HG03280 (cell line): ENCODE measurements around the gene IGF2BP3.

Experiments used
- ATAC-seq: cut with Tn5 transposase; IDR thresholded peaks from one replicate; pipeline ENCODE4 v1.9.1; 2021; ENCODE audit warnings: mild to moderate bottlenecking, moderate library complexity; ENCODE audit not compliant: unreplicated experiment

IGF2BP3 gene

DNA sequence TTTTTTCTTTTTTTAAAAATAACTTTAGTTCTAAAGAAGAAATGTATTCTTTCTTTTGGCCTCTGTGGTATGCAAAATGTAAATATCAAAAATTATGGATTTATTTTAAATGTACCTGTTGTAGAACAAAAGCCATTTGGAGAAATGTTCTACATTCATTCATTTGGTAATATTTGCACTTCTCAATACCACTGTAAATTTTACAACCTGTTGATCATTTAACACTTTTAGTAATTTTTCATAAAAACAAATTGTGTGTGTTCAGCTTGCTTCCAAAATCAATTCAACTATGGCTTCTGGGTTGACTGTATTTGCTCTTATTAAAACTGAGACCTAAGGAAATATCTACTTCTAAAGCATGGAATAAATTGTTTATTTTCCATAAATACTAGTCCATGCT, 2.3 kb upstream of the IGF2BP3 start:
- no peak for ATAC-seq

DNA sequence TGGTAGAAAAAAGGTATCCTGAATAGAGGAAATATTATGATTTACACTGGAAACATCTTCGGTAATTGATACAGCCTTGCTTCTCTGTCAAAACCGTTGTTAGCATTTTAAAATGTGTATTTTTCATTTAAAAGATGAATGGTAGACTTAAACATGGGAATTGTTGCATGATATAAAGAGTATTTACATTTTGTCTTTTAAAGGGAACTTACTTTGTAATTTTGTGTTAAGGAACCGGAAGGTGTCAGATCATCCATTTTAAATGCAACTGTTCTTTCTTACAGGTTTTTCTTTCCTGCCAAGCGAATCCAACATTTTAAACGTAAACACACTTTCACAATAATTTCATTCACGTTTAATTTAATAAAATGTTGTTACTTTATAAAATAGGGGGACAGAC, 1.8 kb upstream of the IGF2BP3 start:
- no peak for ATAC-seq

DNA sequence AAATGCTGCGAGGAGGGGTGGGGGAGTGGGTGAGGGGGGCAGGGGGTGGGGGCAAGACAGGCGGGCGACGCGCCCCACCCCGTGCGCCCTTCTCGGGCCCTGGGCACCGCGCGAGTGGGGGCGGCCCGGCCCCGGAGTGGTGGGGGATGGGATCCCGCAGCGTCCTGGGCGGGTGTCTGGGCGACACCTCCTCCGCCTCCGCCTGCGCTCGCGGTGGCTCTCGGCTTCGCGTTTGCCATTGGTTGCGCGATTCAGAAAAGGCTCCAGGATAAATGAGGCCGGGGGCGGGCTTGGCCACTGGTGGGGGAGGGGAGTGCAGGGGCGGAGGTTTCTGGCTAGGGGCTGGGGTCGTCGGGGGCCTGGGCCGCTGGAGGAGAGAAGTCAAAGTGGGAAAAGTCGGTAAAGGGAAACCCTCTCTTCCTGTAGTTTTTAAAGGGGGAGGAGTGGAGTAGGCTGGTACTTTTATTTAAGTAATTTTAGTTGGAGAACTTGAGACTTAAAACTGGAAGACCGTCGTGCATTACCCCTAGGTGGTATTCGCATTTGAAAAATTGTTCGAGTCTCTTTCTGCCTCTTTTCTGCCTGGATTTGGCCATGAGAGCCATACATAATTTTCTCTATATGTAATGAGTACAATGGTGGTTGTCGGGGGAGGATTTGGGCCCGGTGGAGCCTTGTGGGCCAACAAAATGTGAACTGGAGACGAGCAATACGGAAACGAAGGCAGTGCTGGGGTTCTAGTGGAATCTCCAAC, 992 bp upstream of the IGF2BP3 start:
- peak; percentile 35 for ATAC-seq

DNA sequence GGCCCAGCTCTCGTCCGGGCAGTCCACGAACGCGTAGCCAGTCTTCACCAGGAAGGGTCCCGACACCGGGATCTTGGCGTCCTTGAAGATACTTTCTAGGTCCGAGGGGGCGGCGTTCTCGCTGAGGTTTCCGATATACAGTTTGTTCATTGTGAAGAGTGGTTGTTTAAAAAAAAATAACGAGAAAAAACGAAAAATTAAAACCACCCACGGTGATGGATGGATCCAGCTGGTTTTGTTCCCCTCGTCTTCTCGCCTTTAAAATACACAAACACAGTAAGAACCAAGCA, 385 bp downstream of the IGF2BP3 start:
- no peak for ATAC-seq

DNA sequence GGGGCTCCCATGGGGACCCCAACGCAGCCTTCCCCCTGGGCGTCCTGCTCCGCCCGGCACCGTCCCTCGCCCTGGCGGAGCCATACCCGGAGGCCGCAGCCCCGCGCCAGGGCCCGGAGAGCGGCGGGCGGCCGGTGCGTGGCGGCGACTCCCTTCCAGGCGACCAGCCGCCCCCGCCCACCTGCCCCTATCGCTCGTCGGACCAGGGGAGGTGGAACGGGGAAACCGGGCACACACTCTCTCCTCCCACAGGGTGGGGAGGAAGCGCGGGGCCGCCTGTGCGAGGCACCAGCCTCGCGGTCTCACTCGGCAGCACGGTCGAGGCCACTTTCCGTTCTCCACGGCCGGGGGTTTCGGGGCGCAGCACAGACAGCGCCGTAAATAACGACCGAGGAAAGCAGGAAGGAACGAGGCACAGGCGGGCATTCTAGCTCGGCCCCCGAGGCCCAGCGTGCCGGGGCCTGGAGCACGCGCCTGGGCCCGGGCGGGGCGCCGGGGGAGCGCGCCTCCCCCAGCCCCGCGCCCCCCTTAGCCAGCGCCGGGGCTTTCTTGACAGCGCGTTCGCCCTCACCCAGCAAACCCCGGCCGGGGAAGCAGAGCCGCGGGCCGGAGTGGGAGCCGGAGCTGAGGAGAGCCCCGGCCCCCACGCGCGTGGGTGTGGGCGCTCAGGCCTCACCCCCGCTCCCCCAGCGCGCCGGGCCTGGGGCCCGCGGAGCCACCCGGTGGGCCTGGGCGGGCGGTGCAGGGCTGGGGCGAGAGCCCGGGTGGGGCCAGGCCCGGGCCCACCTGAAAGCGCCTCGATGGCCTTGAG, 936 bp downstream of the IGF2BP3 start:
- no peak for ATAC-seq

DNA sequence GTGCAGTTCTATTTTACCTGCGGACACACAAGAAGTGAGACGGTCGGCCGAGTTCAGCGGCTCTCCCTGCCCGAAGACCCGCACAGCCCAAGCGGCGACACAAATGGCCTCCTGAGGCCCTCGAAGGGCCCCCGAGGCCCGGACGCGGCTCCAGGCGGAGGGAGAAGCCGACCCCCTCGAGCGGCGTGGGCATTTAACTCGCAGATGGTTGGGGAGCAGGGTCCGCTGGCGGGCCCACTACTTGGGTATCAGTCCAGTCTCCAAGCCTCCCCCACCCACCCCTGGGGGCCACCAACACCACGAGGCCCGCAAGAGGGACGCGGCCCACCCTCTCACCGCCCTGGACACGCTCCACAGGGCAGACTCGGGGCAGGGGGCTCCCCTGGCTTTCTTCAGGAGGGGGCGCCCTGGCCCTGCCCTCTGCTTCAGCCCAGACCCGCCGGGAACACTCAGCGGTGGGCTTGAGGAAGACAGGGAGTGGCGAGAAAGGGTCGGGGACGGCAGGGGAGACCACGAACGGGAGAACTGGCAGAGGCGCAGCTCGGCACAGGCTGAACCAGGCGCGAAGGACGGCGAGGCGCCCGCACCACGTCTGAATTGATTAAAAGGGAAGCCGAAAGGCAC, 1.7 kb downstream of the IGF2BP3 start:
- no peak for ATAC-seq

DNA sequence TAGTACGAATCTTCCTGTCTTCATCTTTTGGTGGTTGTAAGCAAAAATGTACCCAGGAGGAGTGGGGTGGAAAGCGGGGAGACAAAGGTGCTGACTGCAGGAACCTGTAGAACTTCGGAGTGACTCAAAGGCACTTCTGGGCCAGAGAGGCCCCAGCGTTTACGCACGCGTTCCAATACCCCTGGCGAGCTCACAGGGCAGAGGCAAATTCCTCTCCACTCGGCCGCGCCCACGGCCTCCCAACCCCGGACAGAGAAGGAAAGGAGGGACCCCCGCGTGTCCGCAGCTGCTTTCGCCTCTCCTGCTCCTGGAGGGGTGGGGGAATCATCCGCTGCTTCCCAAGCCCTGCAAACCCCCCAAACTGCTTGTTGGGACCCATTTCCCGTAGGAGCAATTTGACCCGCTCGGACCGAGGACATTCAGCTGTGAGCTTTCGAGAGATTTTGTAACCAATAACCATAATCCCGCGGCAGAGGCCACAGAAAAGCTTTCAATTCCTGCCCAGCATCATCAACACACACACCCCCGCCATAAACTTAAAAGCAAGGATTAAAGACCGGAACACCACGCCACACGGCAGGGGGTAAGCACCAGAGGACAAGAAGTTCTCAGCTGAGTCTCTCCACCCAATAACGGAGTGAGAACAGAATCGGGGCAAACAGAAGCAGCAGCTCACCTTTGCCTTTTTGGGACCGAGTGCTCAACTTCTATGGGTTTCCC, 2.3 kb downstream of the IGF2BP3 start:
- ATAC-seq: no peak

DNA sequence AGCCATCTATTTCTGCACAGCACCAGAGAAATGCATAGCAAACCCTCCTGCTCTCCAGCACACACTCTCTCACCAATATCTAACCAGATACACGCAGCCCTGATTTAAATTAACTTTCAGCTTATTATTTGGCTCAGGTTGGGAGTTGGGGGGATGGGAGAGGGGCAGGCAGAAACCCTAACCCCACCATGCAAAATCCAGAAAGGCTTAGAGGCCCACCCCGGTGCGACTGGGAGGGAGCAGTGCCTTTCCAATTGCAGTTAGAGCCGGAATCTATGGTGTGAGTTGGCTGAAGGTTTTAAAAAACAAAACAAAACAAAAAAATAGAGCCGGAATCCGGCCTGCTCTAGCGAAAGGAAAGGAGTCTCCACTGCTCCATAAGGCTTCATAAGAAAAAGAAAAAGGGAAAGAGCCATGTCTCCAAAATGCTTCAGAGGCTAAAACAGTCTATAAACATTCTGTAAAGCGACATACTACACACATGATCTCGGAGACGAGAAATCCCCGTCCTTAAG, 2.9 kb downstream of the IGF2BP3 start:
- no peak for ATAC-seq

DNA sequence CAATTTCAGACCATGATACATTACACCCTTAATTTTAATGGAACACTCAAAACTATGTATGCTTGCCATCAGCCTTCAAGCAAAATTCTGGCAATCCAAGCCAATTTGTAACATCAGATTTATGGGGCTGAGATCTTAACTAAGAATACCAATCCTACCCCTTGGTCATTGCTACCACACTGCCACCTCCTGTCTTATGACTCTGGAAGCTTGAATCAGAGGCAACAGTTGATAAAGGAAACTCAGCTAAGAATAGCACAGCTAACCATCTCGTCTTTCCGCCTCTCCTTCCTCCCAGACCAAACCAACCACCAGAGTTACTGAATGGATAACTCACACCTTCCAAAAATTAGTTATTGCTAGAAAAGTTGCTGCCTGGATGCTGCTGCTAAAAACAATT, 7.4 kb downstream of the IGF2BP3 start:
- no peak for ATAC-seq

DNA sequence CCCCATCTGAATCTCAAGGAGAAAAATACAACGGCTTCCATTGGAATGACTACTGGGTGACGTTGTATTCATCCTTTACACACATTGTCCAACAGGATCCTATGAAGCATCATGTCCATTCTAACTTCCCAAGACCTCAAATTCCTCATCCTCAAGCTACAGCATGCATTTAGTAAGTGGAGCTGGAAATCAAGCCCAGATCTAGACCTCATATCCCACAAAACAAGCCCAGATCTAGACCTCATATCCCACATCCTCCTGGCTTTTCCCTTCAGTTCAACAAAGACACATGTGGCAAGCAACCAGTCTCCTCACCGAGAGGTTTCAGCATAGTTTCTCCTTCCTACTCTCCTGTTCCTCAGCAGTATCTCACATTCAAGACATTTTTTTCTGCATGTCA, 12.2 kb downstream of the IGF2BP3 start:
- no peak for ATAC-seq

DNA sequence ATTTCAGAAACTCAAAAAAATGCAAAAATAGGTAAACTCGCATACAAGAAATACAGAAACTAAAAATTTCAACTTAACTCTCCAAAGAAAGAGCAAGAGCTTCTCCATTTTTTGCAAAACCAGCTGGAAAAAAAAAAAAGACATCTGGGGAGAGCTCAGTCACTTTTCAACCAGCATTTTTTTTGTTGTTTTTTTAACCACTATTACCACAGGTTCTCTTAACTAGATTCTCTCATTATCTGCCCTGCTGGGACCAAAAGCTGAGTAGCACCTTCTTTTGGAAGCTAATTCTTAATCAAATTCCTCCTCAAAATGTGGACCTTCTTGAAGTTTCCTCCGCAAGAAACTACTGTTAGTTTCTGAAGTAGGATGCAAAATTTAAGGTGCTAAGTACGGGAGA, 14.2 kb downstream of the IGF2BP3 start:
- ATAC-seq: no peak

DNA sequence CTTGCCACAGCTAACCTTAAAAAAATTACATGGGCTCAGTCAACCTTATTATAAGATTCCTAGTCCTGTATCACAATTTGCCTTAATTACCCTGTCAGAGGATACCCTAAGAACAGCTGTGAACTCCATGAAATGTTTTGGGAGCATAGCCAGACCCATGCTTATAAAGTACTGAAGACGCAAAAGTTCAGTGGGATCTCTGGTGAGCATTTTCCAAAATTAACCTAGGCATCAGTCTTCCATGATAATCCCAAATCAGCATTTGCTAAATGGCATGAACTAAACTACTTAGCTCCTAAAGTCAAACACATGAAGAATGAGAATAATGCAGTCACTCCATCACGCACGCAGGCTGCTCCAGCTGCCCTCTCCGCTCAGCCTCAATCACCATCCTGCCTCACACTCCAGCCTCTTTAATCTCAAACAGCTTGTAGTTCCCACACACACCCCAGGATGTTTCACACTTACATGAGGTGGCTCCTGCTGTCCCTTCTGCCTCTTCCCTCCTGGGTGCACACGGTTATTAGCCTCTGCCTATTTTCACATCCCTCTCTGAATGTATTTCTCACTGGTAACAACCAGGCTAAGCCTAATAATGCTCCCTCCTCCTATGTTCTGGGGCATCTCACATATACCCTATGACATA, 15.3 kb downstream of the IGF2BP3 start:
- ATAC-seq: no peak

DNA sequence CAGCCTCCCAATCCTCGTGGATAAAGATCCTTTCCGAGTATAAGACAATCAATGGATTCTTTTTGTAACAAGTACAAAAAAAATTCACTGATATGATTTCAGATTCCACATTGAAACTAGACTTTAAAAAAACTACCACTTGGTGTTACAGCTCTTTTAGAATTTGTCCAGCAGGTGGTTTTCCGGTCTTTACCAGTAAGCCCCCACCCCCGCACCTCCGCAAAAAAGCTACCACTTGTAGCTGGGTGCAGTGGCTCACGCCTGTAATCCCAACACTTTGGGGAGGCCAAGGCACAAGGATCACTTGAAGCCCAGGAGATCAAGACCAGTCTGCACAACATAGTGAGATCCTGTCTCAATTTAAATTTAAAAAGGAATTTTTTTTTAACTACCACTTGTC, 19.8 kb downstream of the IGF2BP3 start:
- ATAC-seq: no peak

DNA sequence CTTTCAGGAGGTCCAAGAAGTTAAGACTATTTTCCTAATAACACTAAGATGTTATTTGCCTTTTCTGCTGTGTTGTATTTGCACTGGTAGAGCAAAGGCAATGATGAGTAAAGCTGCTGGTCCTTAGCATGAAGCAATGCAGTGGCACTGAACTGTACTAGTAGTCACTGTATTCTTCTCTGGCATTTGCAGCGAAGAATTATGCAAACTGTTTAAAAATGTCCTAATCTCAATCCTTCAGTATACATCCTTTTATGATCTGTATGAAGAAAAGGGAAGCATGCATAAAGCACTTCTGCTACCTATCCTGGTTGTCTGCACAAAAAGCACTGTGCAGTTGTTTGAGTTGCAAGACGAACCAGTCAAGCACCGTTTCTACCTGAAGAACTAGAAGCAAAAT, 20.4 kb downstream of the IGF2BP3 start:
- ATAC-seq: no peak

DNA sequence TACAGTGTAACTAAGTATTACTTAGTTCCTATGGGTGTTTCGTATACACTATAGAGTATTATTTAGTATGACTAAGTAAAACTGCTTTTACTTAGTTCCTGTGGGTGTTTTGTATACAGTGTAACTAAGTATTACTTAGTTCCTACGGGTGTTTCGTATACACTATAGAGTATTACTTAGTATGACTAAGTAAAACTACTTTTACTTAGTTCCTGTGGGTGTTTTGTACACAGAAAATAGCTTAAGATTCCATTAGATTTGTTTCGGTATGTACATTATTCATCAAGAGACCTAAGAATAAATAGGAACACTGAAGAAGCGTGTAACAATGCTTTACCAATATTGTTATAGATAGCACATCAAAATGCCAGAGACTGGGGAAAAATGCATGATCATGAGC, 25.0 kb downstream of the IGF2BP3 start:
- ATAC-seq: no peak

DNA sequence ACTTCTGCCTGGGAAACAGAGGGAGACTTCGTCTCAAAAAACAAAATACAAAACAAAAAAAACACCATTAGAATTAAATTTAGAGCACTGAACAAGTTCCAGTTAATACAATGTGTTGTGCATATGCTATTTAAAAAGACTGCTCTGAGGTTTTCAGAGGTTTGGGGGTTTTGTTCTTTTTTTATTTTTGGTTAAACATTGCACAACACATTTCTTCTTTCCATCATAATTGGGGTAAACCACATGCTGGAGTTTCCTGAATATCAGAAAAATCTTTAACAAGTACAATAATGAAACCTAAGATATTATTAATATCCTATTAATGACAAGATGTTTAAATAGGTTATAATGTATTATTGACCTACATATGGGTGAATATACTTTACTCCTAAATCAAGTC, 26.3 kb downstream of the IGF2BP3 start:
- no peak for ATAC-seq

DNA sequence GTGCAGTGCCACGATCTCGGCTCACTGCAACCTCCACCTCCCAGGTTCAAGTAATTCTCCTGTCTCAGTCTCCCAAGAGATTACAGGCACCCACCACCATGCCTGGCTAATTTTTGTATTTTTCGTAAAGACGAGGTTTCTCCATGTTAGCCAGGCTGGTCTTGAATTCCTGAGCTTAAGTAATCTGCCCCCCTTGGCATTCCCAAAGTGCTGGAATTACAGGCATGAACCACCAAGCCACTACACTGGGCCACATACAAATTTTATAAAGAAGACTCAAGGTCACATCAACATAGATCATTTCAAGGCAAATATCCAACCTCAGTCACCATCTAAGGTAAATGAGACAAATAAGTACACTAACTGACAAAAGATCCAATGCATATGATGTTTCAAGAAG, 32.1 kb downstream of the IGF2BP3 start:
- no peak for ATAC-seq

DNA sequence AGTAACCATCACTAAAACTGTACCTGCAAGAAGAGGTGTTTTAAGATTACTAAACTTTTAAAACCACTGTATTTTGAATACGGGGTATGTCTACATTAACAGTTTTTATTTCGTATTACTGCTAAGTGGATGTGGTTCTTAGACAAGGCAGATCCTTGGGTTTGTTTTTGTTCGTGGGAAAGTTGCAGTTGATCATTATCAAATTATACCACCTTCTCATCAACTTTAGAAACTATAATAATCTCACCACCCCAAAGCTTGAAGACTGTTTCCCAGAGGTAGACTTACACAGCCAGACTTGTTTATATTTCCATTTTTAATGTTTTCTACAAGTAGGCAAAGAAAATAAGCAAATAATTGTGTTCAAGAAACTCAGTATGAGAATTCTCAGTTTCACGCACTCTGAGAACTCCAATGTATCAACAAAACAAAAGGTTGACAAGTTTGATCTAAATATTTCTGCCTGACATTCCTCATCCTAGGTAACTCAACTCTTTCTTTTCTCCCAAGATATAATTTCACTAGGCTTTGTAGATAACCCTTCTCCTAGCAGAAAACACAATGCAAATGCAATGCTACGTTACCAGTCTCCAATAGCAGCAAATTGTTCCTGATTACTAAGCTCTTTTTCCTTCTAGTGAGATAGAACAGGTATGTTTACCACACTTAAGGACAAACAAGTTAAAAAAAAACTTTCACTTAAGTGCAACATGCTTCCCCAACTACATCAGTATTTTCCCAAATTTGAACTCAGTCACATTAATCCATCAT, 36.0 kb downstream of the IGF2BP3 start:
- ATAC-seq: no peak

DNA sequence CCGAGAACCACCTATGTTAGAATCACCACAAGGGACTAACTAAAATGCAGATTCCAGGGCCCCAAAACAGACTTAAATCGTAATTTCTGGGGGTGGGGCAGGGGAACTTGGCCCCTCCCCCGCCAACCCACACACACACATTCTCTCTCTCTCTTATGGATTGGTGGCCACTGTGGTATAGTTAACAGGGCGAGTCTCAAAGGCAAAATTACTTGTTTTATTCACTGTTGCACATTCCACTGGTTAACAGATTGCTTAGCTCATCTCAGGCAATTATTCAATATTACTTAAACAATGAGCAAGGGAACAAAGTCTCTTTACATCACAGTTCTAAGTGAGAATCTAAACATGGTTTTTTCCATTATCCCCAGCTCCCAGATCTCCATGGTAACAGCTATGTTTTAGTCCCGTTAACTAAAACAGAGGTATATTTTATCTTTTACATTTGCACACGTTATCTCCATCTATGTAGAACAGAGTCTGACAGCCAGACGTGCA, 38.5 kb downstream of the IGF2BP3 start:
- no peak for ATAC-seq

DNA sequence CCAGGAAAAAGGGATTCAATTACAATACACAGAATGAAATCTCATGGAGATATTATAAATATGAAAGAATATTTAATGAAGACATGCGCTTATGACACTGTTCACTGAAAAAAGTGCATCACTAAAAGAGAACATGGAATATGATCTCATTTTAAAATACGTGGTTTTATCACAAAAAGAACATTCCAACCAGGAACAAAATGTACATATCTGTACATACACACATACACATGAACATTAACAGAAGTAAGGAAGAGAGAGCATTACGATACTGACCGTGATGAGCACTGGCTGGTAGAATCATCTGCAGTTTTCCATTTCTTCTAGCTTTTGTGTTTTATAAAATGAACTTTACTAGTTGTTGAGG, 39.4 kb downstream of the IGF2BP3 start:
- ATAC-seq: no peak
